ENCODE measurements around the gene AFAP1. TPM values are rescaled to one million over a fixed set of nuclear protein-coding genes. Genes with fewer than 3 reads are reported as not detected.

Gene AFAP1
- total RNA-seq (16.3 and 31.9 TPM in 2 replicates), polyA plus RNA-seq (10.5 and 19.9 TPM in 2 replicates)

DNA sequence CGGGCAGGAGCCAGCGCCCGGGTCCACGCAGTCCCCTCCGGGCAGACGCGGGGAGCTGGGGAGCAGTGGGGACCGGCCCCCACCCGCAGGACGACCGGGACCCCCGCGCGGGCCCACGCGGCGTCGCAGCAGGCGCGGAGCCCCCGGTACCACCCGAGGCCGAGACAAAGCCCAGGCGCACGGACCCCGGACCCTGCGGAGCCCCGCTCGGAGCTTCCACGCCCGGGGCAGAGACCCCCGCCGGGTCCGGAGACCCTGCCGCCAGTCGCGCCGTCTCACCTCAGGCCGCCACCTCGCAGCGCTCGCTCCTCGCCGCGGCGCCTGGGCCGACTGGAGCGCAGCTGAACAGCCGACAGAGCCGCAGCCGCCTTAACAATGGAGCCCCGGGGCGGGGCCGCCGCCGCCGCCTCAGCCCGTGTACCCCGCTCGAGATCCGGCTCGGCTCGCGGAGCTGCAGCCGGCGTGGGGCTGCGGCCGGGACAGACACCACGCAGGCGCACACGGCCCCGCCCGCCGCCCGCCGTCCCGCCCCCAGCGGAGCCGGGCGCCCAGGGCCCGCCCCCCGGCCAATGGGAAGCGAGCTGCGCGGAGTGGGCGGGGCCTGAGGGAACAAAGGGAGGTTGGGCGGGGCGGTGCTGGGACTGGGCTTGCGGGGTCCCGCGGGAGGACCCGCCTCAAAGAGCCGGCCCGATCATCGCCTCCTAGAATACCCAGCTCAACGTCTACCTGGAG, at the start of gene AFAP1:
TSS of gene AFAP1 (minus strand) at position 485 of the 732 bp plus-strand sequence. CDS start 67,783 bp downstream, outside the sequence.
- Histone ChIP-seq H3K4me3 (peak within 1 kb of the TSS; percentile 97), H3K27me3 (no peaks in the 10 kb centered on the region), H3K36me3 (no peaks in the 10 kb centered on the region), H3K9me3 (ENCODE audit: low read depth) (no peaks in the 10 kb centered on the region), H3K27ac (peak within 1 kb of the TSS; percentile 84), H3K4me1 (ENCODE audit: low read depth) (peaks cover 16% of the 10 kb centered on the region)
- peak; percentile 94 to 96 for DNase-seq (ENCODE audit: low read depth in 1 of 2, low spot score in 1 of 2)
- TF ChIP-seq, protein P1, sequence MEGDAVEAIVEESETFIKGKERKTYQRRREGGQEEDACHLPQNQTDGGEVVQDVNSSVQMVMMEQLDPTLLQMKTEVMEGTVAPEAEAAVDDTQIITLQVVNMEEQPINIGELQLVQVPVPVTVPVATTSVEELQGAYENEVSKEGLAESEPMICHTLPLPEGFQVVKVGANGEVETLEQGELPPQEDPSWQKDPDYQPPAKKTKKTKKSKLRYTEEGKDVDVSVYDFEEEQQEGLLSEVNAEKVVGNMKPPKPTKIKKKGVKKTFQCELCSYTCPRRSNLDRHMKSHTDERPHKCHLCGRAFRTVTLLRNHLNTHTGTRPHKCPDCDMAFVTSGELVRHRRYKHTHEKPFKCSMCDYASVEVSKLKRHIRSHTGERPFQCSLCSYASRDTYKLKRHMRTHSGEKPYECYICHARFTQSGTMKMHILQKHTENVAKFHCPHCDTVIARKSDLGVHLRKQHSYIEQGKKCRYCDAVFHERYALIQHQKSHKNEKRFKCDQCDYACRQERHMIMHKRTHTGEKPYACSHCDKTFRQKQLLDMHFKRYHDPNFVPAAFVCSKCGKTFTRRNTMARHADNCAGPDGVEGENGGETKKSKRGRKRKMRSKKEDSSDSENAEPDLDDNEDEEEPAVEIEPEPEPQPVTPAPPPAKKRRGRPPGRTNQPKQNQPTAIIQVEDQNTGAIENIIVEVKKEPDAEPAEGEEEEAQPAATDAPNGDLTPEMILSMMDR (IDR thresholded peaks at IDR 0.05; ENCODE audit: low read depth, low read length) = no peak

GRCh38 chr4:7988437-7988836, 48.8 kb upstream of the AFAP1 start:
- Histone ChIP-seq H3K27ac (no peak overlapping the region), H3K36me3 (no peaks in the 10 kb centered on the region), H3K4me3 (no peak overlapping the region), H3K9me3 (ENCODE audit: low read depth) (no peaks in the 10 kb centered on the region), H3K27me3 (no peaks in the 10 kb centered on the region), H3K4me1 (ENCODE audit: low read depth) (peaks cover 10% of the 10 kb centered on the region)
- TF ChIP-seq, protein P1 (IDR thresholded peaks at IDR 0.05; ENCODE audit: low read depth, low read length) = no peak
- peak in 1 of 2 donors; percentile 59 for DNase-seq (ENCODE audit: low read depth in 1 of 2, low spot score in 1 of 2)

DNA sequence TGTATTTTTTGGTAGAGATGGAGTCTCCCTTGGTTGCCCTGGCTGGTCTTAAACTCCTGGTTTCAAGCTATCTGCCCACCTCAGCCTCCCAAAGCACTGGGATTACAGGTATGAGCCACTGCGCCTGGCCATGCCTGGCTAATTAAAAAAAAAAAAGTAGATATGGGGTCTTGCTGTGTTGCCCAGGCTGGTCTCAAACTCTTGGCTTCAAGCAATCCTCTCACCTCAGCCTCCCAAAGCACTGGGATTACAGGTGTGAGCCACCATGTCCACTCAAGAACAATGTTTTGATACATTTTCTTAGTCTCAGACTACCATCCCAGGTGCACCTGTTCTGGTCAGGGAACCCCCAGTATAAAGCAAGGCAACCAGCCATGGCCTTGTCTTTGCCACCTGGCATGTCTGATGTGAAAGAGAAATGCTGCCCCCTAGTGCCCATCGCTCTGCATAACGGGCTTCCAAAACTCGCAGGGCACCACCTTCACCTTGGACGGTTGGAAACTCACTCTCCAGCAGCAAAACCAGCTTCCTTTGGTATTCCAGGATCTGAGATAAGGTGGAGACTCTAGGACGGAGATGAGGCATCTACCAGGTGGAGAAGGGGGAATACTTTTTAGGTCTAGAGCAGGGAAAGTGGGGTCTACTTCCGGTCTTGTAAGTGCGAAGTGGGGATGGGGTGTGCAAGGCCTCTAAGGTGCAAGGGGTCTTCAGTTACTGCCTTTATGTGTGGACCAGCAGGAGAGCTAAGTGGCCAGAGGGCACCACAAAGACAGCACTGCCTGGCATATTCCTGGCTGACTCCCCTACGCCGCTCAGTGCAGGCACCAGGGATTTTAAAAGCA, 47.7 kb upstream of the AFAP1 start:
- no peaks in the 10 kb centered on the region for H3K36me3 ChIP-seq
- H3K4me3 ChIP-seq = no peak overlapping the region
- peak; percentile 83 to 86 for DNase-seq (ENCODE audit: low read depth in 1 of 2, low spot score in 1 of 2)
- TF ChIP-seq, protein P1 (IDR thresholded peaks at IDR 0.05; ENCODE audit: low read depth, low read length) = peak; percentile 86
- H3K27me3 ChIP-seq = no peaks in the 10 kb centered on the region
- no peaks in the 10 kb centered on the region for H3K9me3 ChIP-seq (ENCODE audit: low read depth)
- H3K27ac ChIP-seq = no peak overlapping the region
- H3K4me1 ChIP-seq (ENCODE audit: low read depth) = peaks cover 10% of the 10 kb centered on the region

DNA sequence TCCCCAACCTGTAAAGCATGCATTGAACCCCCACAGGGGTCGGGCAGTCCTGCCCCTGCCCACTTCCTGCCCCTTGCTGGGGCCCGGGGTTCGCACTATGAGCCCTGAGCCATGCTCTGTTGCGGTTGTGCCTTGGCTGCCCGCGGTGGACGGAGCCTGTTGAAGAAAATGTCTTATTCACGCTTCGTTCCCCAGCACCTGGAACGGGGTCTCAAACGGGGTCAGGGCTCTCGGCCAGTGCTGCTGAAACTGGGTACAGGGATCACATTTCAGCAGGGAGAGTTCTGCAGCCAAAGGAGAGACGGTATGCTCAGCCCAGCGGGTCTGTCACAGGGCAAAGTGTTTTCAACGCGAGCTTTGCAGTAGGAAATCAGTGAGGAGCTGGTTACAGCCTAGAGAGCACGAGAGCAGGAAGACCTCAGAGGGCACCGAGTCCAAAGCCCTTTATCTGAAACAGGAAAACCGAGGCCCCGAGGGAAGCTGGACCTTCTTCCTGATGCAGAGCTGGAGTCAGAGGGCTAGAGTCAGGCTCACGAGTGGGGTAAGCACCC, 46.3 kb upstream of the AFAP1 start:
- H3K4me3 ChIP-seq = no peak overlapping the region
- peak; percentile 67 to 74 for DNase-seq (ENCODE audit: low read depth in 1 of 2, low spot score in 1 of 2)
- H3K4me1 ChIP-seq (ENCODE audit: low read depth) = peaks cover 10% of the 10 kb centered on the region
- no peaks in the 10 kb centered on the region for H3K27me3 ChIP-seq
- TF ChIP-seq, protein P1 (IDR thresholded peaks at IDR 0.05; ENCODE audit: low read depth, low read length) = no peak
- H3K9me3 ChIP-seq (ENCODE audit: low read depth) = no peaks in the 10 kb centered on the region
- no peaks in the 10 kb centered on the region for H3K36me3 ChIP-seq
- H3K27ac ChIP-seq = peak overlapping the region; percentile 22

- TF ChIP-seq, protein P1 (IDR thresholded peaks at IDR 0.05; ENCODE audit: low read depth, low read length) = no peak
- no peak overlapping the region for H3K27ac ChIP-seq
- H3K4me1 ChIP-seq (ENCODE audit: low read depth) = peaks cover 10% of the 10 kb centered on the region
- DNase-seq (ENCODE audit: low read depth in 1 of 2, low spot score in 1 of 2) = no peak
- H3K27me3 ChIP-seq = no peaks in the 10 kb centered on the region
- no peaks in the 10 kb centered on the region for H3K36me3 ChIP-seq
- H3K4me3 ChIP-seq = no peak overlapping the region
- no peaks in the 10 kb centered on the region for H3K9me3 ChIP-seq (ENCODE audit: low read depth)
Measured at GRCh38 chr4:7985072-7985471, 45.4 kb upstream of the AFAP1 start.

Data from cardiac muscle cell (in vitro differentiated cells and primary cell).